Muscle layer of colon (tissue), 2 donors: Measurements from ENCODE around the gene ANKRD40.
"Not testable (repeated sequence)": the region's sequence is repeated elsewhere in the genome, so short reads cannot be mapped to it uniquely, and the experiment has no call there.

Experiments used
- H3K27ac ChIP-seq: one replicate; pipeline ENCODE4 v1.7.0; 2013; ENCODE audit warnings: low read depth, mild to moderate bottlenecking, low read length, moderate library complexity
- H3K27me3 ChIP-seq, 2 donors: one replicate each; pipeline ENCODE4 v1.7.0; 2013; ENCODE audit warnings: low read length in 2 of 2, mild to moderate bottlenecking in 2 of 2; ENCODE audit not compliant: insufficient read depth in 2 of 2, control insufficient read depth in 1 of 2
- H3K36me3 ChIP-seq: one replicate; pipeline ENCODE4 v1.7.0; 2013; ENCODE audit warnings: mild to moderate bottlenecking, low read length; ENCODE audit not compliant: insufficient read depth
- H3K4me1 ChIP-seq: one replicate; pipeline ENCODE4 v1.7.0; 2013; ENCODE audit warnings: mild to moderate bottlenecking, low read length; ENCODE audit not compliant: insufficient read depth
- H3K4me3 ChIP-seq, 2 donors: one replicate each; pipeline ENCODE4 v1.7.0; 2013; ENCODE audit warnings: low read length in 2 of 2, low read depth in 1 of 2, mild to moderate bottlenecking in 1 of 2, moderate library complexity in 1 of 2
- H3K9ac ChIP-seq: one replicate; pipeline ENCODE4 v1.7.0; 2013; ENCODE audit warnings: low read length
- H3K9me3 ChIP-seq: one replicate; pipeline ENCODE4 v1.7.0; 2013; ENCODE audit warnings: mild to moderate bottlenecking, low read length
- donor health status: abdominal sarcoma.
- donor health status: Adenocarcinoma of cecum.

The ANKRD40 gene

GRCh38 chr17:50683434-50684287 is 24.1 kb downstream of the ANKRD40 start:
- Histone ChIP-seq H3K27ac (no peak overlapping the region), H3K4me1 (peaks cover 20% of the 10 kb centered on the region), H3K27me3 (no peaks in the 10 kb centered on the region), H3K9ac (no peak overlapping the region), H3K9me3 (no peaks in the 10 kb centered on the region), H3K36me3 (no peaks in the 10 kb centered on the region), H3K4me3 (no peak overlapping the region)

DNA sequence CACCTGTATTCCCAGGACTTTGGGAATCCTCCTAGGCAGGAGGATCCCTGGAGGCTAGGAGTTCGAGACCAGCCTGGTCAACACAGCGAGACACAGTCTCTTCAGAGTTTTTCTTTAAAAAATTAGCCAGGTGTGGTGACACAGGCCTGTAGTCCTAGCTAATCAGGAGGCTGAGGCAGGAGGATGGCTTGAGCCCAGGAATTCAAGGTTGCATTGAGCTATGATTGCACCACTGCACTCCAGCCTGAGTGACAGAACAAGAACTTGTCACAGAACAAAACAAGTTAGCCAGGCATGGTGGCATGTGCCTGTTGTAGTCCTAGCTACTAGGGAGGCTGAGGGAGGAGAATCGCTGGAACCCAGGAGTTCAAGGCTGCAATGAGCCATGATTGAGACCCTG is 24.8 kb downstream of the ANKRD40 start:
- no peak overlapping the region for H3K9ac ChIP-seq
- no peaks in the 10 kb centered on the region for H3K9me3 ChIP-seq
- H3K4me3 ChIP-seq, result no peak overlapping the region
- H3K36me3 ChIP-seq, result no peaks in the 10 kb centered on the region
- H3K4me1 ChIP-seq, result peaks cover 20% of the 10 kb centered on the region
- no peak overlapping the region for H3K27ac ChIP-seq
- H3K27me3 ChIP-seq, result no peaks in the 10 kb centered on the region

DNA sequence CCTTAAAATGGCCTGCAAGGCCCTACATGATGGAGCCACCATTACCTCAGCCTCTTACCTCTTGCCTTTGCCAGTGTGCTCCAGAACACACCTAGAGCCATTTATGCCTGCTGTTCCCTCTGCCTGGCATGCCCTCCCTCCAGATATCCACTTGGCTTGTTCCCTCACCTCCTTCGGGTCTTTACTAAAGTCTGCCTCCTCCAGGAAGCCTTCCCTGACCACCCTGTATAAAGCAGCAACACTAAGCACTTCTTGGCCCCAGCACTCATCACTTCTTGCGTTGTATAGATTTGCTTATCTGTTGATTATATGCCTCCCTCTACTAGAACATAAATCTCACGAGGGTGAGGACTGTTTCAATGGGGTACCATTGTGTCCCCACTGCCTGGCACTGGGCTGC is 25.3 kb downstream of the ANKRD40 start:
- Histone ChIP-seq H3K27me3 (no peaks in the 10 kb centered on the region), H3K9me3 (no peaks in the 10 kb centered on the region), H3K9ac (no peak overlapping the region), H3K4me3 (no peak overlapping the region), H3K4me1 (peaks cover 20% of the 10 kb centered on the region), H3K36me3 (no peaks in the 10 kb centered on the region), H3K27ac (no peak overlapping the region)

DNA sequence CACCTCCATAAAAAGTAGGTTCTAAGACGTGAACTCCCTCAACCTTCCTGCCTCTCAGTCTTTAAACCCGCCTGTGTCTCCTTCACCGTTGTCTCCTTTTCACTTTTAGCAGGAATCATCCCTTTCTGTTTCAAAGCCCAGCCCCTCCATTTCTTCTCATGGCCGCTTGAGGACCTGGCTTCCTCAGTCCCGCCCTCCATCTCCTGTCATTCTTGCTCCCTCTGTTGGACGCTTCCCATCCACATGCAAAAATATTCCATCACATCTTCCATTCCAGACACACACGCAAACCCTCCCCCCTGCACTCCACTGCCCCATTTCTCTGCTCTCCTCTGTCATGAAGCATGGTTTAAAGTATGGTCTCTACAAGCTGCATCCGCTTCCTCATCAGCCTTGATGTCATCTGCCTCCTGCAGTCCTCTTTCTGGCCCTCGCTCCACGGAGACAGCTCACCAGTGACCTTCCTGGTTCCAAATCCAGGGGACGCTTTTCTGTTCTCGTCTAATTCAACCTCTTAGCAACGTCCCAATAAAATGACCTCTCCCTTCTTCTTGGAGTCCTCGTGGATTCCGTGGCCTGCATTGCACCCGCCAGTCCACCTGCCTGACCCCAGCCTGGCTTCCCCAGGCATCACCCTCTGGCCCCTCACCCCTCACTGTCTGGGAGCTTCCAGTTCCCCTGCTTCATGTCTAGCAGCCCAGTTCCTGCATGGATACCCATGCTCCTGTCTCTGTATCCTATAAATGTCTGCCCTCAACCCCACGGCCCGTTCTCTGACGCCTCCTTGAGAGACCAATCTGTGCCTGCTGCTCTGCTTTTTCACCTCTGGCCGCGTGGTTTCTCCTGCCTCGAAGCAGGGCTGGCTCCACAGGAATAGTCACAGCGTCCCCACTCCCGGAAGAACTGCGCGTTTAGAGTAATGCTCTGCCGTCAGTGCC is 26.2 kb downstream of the ANKRD40 start:
- Histone ChIP-seq H3K9ac (no peak overlapping the region), H3K9me3 (no peaks in the 10 kb centered on the region), H3K4me3 (no peak overlapping the region), H3K36me3 (no peaks in the 10 kb centered on the region), H3K4me1 (peaks cover 11% of the 10 kb centered on the region), H3K27me3 (no peaks in the 10 kb centered on the region), H3K27ac (no peak overlapping the region)

- H3K27ac ChIP-seq, H3K4me1 ChIP-seq, H3K9me3 ChIP-seq, H3K4me3 ChIP-seq, H3K36me3 ChIP-seq, H3K9ac ChIP-seq, H3K27me3 ChIP-seq: not testable (repeated sequence)
Measured at GRCh38 chr17:50680543-50681262, 27.0 kb downstream of the ANKRD40 start.

DNA sequence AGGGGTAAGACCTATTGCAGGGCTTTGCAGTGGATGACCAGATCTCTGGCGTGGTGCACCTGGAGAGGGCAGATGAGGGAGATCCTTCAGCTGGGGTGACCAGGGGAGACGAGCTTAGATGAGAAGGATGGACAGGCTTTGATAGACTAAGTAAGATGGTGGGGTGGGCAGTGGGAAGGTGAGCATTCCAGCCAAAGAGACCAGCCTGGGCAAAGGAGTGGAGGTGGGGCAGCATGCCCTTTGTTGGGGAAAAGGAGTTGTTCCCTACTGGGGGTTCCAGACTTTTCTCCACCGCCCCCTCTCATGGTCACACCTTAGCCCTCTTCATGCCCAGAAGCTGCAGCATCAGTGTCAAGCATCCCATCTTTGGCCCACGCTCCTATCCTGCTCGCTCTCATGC is 27.6 kb downstream of the ANKRD40 start:
- Histone ChIP-seq H3K27me3 (no peaks in the 10 kb centered on the region), H3K9me3 (no peaks in the 10 kb centered on the region), H3K36me3 (no peaks in the 10 kb centered on the region), H3K9ac (no peak overlapping the region), H3K4me3 (no peak overlapping the region), H3K27ac (no peak overlapping the region), H3K4me1 (peaks cover 7% of the 10 kb centered on the region)

- H3K36me3 ChIP-seq, result no peaks in the 10 kb centered on the region
- H3K4me3 ChIP-seq, result no peak overlapping the region
- H3K9ac ChIP-seq, result no peak overlapping the region
- H3K4me1 ChIP-seq, result peaks cover 7% of the 10 kb centered on the region
- no peaks in the 10 kb centered on the region for H3K9me3 ChIP-seq
- no peak overlapping the region for H3K27ac ChIP-seq
- no peaks in the 10 kb centered on the region for H3K27me3 ChIP-seq
Measured at GRCh38 chr17:50679008-50679544, 28.6 kb downstream of the ANKRD40 start.

DNA sequence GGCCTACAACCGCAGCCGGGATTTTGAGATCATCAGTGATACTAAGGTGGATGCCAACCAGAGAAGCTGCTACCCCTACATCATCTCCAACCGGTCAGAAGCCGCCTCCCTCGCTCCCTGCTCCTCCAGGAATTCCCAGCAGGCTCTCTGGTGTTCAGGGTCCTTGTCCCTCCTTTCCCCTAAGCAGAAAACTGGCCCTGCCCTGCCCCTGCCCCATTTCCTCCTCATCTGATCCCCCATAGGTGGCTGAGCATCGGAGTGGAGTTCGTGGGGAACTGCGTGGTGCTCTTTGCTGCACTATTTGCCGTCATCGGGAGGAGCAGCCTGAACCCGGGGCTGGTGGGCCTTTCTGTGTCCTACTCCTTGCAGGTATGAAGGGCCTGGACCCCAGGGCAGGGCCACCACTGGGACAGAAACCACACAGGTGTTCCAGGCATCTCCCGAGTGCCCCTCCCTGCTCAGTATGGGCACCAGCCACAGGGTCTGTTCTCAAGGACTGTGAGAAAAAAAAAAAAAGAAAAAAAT is 29.8 kb downstream of the ANKRD40 start:
- H3K9me3 ChIP-seq, result no peaks in the 10 kb centered on the region
- H3K27ac ChIP-seq, result no peak overlapping the region
- no peaks in the 10 kb centered on the region for H3K36me3 ChIP-seq
- H3K9ac ChIP-seq, result no peak overlapping the region
- H3K27me3 ChIP-seq, result no peaks in the 10 kb centered on the region
- H3K4me3 ChIP-seq, result no peak overlapping the region
- peaks cover 7% of the 10 kb centered on the region for H3K4me1 ChIP-seq

- no peak overlapping the region for H3K27ac ChIP-seq
- H3K36me3 ChIP-seq, result no peaks in the 10 kb centered on the region
- peaks cover 3% of the 10 kb centered on the region for H3K4me1 ChIP-seq
- no peaks in the 10 kb centered on the region for H3K9me3 ChIP-seq
- H3K27me3 ChIP-seq, result no peaks in the 10 kb centered on the region
- no peak overlapping the region for H3K9ac ChIP-seq
- H3K4me3 ChIP-seq, result no peak overlapping the region
Measured at GRCh38 chr17:50676065-50676975, 31.4 kb downstream of the ANKRD40 start.

DNA sequence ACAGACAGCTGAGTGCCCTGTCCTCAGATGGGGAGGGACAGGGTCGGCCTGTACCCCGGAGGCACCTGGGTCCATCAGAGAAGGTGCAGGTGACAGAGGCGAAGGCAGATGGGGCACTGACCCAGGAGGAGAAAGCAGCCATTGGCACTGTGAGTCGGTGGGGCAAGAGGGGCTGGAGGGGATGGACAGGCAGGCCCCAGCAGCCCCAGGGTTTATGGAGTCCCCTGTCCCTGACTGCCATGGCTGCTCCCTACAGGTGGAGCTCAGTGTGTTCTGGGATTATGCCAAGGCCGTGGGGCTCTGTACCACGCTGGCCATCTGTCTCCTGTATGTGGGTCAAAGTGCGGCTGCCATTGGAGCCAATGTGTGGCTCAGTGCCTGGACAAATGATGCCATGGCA is 32.1 kb downstream of the ANKRD40 start:
- Histone ChIP-seq H3K4me1 (no peaks in the 10 kb centered on the region), H3K27ac (no peak overlapping the region), H3K9ac (no peak overlapping the region), H3K27me3 (no peaks in the 10 kb centered on the region), H3K4me3 (no peak overlapping the region), H3K36me3 (no peaks in the 10 kb centered on the region), H3K9me3 (no peaks in the 10 kb centered on the region)
